K562 (cell line): ENCODE results near the gene ZDHHC18. TPM values are rescaled to one million over a fixed set of nuclear protein-coding genes. Genes with fewer than 3 reads are reported as not detected.
A peak's percentile ranks its signal among the peaks of the same experiment; 100 is the strongest.

Source experiments
- CUX1 ChIP-seq: fragments of 200-800 bp; sonication (Bioruptor generic); IDR thresholded peaks from 2 replicates; pipeline ENCODE4 v1.6.1; 2016; ENCODE audit warnings: missing genetic modification characterization, missing compliant biosample characterization
- ELK3 ChIP-seq: fragments of 450-650 bp; formaldehyde crosslinking; IDR thresholded peaks from 2 replicates; pipeline ENCODE4 v1.4.0; 2020; ENCODE audit warnings: mild to moderate bottlenecking
- KDM5B ChIP-seq: fragments of 200-600 bp; sonication (generic); IDR thresholded peaks from 2 replicates; pipeline ENCODE4 v1.6.1; 2012; ENCODE audit warnings: low read depth, mild to moderate bottlenecking, moderate library complexity, low read length, control low read depth, inconsistent platforms; ENCODE audit not compliant: insufficient replicate concordance
- MAX ChIP-seq: sonication (generic); formaldehyde crosslinking; IDR thresholded peaks from 2 replicates; pipeline ENCODE4 v1.9.0; 2022; ENCODE audit warnings: mild to moderate bottlenecking, missing genetic modification reagents
- NCOR1 ChIP-seq: fragments of 450-650 bp; IDR thresholded peaks from 2 replicates; pipeline ENCODE4 v1.6.1; 2016; ENCODE audit warnings: mild to moderate bottlenecking, moderate library complexity
- NFRKB ChIP-seq: fragments of 450-650 bp; IDR thresholded peaks from 2 replicates; pipeline ENCODE4 v1.6.1; 2016; ENCODE audit warnings: low read depth
- POLR2G ChIP-seq: fragments of 200-400 bp; formaldehyde crosslinking; IDR thresholded peaks from 2 replicates; pipeline ENCODE4 v1.6.1; 2017; ENCODE audit warnings: low read depth, mild to moderate bottlenecking, antibody characterized with exemption, low read length, moderate library complexity
- PRPF4 ChIP-seq: fragments of 200-400 bp; formaldehyde crosslinking; IDR thresholded peaks from one replicate; pipeline ENCODE4 v1.6.1; 2017; ENCODE audit warnings: low read length, low read depth, mild to moderate bottlenecking; ENCODE audit not compliant: insufficient read depth, poor library complexity, severe bottlenecking
- PTTG1 ChIP-seq: fragments of 450-650 bp; IDR thresholded peaks from 2 replicates; pipeline ENCODE4 v1.6.1; 2016; ENCODE audit warnings: low read depth, mild to moderate bottlenecking, missing genetic modification characterization, missing compliant biosample characterization
- RCOR1 ChIP-seq, 2 experiments: IDR thresholded peaks; 2 replicates each; pipeline ENCODE4 v1.6.1; 2012; ENCODE audit warnings: low read depth in 2 of 2, low read length in 2 of 2, borderline replicate concordance in 1 of 2, improper control_type of control experiment in 1 of 2
- RHOXF2B ChIP-seq: fragments of 250-450 bp; sonication (Bioruptor Pico); conservative IDR thresholded peaks from 2 replicates; pipeline ENCODE4 v1.5.1; 2021
- THRAP3 ChIP-seq: fragments of 450-650 bp; IDR thresholded peaks from 2 replicates; pipeline ENCODE4 v1.6.1; 2016; ENCODE audit warnings: mild to moderate bottlenecking, inconsistent platforms, borderline replicate concordance
- TRIM25 ChIP-seq: fragments of 450-650 bp; IDR thresholded peaks from 2 replicates; pipeline ENCODE4 v1.7.0; 2016; ENCODE audit warnings: borderline replicate concordance
- UBTF ChIP-seq, 2 experiments: IDR thresholded peaks; 2 replicates each; pipeline ENCODE4 v1.6.1; 2012; ENCODE audit warnings: improper control_type of control experiment in 2 of 2, low read depth in 2 of 2, low read length in 2 of 2, borderline replicate concordance in 1 of 2
- polyA plus RNA-seq, 8 experiments: library from polyadenylated mRNA; depleted of rRNA in 4 of 8; stranded (reverse) in 5 of 8; unstranded in 3 of 8; fragments of >200 nt; fragmentation: Nextera tagmentation in 2 of 8; fragmentation: Illumina TruSeq in 1 of 8; extraction: Ambion mirVana in 2 of 8; extraction: Trizol in 1 of 8; gene quantifications; 2 replicates each; pipeline versions ENCODE4 v1.2.1 to v1.2.3, GENCODE V29; 2011 to 2014; ENCODE audit warnings: inconsistent platforms in 1 of 8, missing spikeins in 1 of 8
- total RNA-seq, 7 experiments: library from RNA; depleted of rRNA in 6 of 7; stranded (reverse); fragments of >200 nt in 6 of 7; fragmentation: Illumina TruSeq in 2 of 7; extraction: Trizol in 2 of 7; gene quantifications; 2 replicates each; pipeline versions ENCODE4 v1.2.1 to v1.2.3, GENCODE V29; 2011 to 2021; ENCODE audit warnings: low replicate concordance in 1 of 7

The ZDHHC18 gene
- total and polyA plus RNA-seq, 9 of the 15 experiments (the other 6 are each of a cell fraction or from before 2014, with no cell fraction given) = 0.42 to 35.6 (median 15.8) TPM

GRCh38 chr1:26786437-26787380 lies 39.8 kb upstream of the ZDHHC18 start (continued):
- peak; percentile 67; the same call in 1 of the 2 replicates for TF ChIP-seq NFRKB
- peak; percentile 78 to 88 for TF ChIP-seq RCOR1 (IDR thresholded peaks at IDR 0.05; ENCODE audit: borderline replicate concordance in 1 of 2, low read depth in 2 of 2, low read length in 2 of 2)
- peak; percentile 67; the same call in 1 of the 2 replicates for TF ChIP-seq NCOR1
- no peak for TF ChIP-seq ELK3 (CRISPR knock-in tag)
- no peak for TF ChIP-seq PTTG1 (tag)
- TF ChIP-seq UBTF (IDR thresholded peaks at IDR 0.05; ENCODE audit: borderline replicate concordance in 1 of 2, low read depth in 2 of 2, low read length in 2 of 2) = peak; percentile 86 to 97
- 0 out of 2 replicates have a peak, but pooled peaks have one; percentile 57 for TF ChIP-seq RHOXF2B (CRISPR knock-in tag)
- peak; percentile 91 for TF ChIP-seq KDM5B
- 0 out of 2 replicates have a peak, but pooled peaks have one; percentile 65 for TF ChIP-seq MAX (CRISPR knock-in tag)
- TF ChIP-seq THRAP3 = peak; percentile 59; the same call in 1 of the 2 replicates
- TF ChIP-seq PRPF4 = no peak
- TF ChIP-seq TRIM25 = 0 out of 2 replicates have a peak, but pooled peaks have one; percentile 44
- TF ChIP-seq CUX1 (CRISPR knock-in tag) = peak; percentile 86; the same call in 1 of the 2 replicates
- TF ChIP-seq POLR2G = no peak
